HG02759 (cell line): ENCODE results near the gene PHKA1.
"Not testable (repeated sequence)": the region's sequence is repeated elsewhere in the genome, so short reads cannot be mapped to it uniquely, and the experiment has no call there.

Experiments used
- ATAC-seq: cut with Tn5 transposase; IDR thresholded peaks from one replicate; pipeline ENCODE4 v1.9.1; 2021; ENCODE audit warnings: mild to moderate bottlenecking, moderate library complexity; ENCODE audit not compliant: unreplicated experiment

Gene PHKA1

GRCh38 chrX:72573158-72573511 lies 141.0 kb downstream of the PHKA1 start:
- ATAC-seq, result peak; percentile 29

- peak; percentile 97 for ATAC-seq
Measured at GRCh38 chrX:72572248-72573157, 141.6 kb downstream of the PHKA1 start, which contains the start of gene HDAC8. Gene HDAC8 (minus strand): TSS chrX:72572843. CDS start chrX:72572761, 82 bp downstream.

- ATAC-seq, result no peak
Measured at GRCh38 chrX:72569786-72570185, 144.3 kb downstream of the PHKA1 start.

- no peak for ATAC-seq
Measured at GRCh38 chrX:72568406-72569092, 145.6 kb downstream of the PHKA1 start.

- no peak for ATAC-seq
Measured at GRCh38 chrX:72566448-72566847, 147.7 kb downstream of the PHKA1 start.

- ATAC-seq, result not testable (repeated sequence)
Measured at GRCh38 chrX:72559655-72560054, 154.5 kb downstream of the PHKA1 start.

GRCh38 chrX:72554448-72555140 lies 159.5 kb downstream of the PHKA1 start:
- no peak for ATAC-seq

GRCh38 chrX:72552443-72552842 lies 161.7 kb downstream of the PHKA1 start:
- ATAC-seq, result not testable (repeated sequence)

- ATAC-seq, result no peak
Measured at GRCh38 chrX:72545990-72546389, 168.1 kb downstream of the PHKA1 start.

GRCh38 chrX:72540318-72540717 lies 173.8 kb downstream of the PHKA1 start:
- ATAC-seq, result no peak

GRCh38 chrX:72539822-72540221 lies 174.3 kb downstream of the PHKA1 start:
- no peak for ATAC-seq

GRCh38 chrX:72536542-72536941 lies 177.6 kb downstream of the PHKA1 start:
- no peak for ATAC-seq

- ATAC-seq, result no peak
Measured at GRCh38 chrX:72532366-72532765, 181.7 kb downstream of the PHKA1 start.
